ENCODE measurements around the gene TF. TPM values are rescaled to one million over a fixed set of nuclear protein-coding genes. Genes with fewer than 3 reads are reported as not detected.

The TF gene
- total RNA-seq, 1 experiment from 2014 or later = 0.09 TPM

- no peak overlapping the region for H2BK20ac ChIP-seq (ENCODE audit: low read depth, low read length, poor library complexity, severe bottlenecking)
- H4K20me1 ChIP-seq (ENCODE audit: control insufficient read depth, insufficient read depth, insufficient read length) = no peaks in the 10 kb centered on the region
- H3K27ac Mint-ChIP-seq = no peak overlapping the region
- no peaks in the 10 kb centered on the region; the same call in 1 of the 2 replicates for H3K4me1 ChIP-seq (ENCODE audit: insufficient read depth, low read length)
- H3K27me3 ChIP-seq (ENCODE audit: insufficient read depth, low read length) = no peaks in the 10 kb centered on the region
- no peaks in the 10 kb centered on the region; a peak in 1 of 5 replicates for H3K9me3 Mint-ChIP-seq
- no peaks in the 10 kb centered on the region for H3K79me2 ChIP-seq (ENCODE audit: insufficient read depth, low read length)
- no peak overlapping the region for H3K4ac ChIP-seq (ENCODE audit: low read depth, low read length)
- no peak overlapping the region for H3K4me2 ChIP-seq (ENCODE audit: insufficient read depth, insufficient read length, low read length)
- no peak overlapping the region for H3K27ac ChIP-seq (ENCODE audit: insufficient read length, low read depth, low read length)
- no peak for DNase-seq
- H2AFZ ChIP-seq (ENCODE audit: low read length) = no peak overlapping the region
- H3K4me1 Mint-ChIP-seq = peaks cover 13 to 14% of the 10 kb centered on the region in 2 experiments
- H2BK120ac ChIP-seq (ENCODE audit: low read depth, low read length, poor library complexity, severe bottlenecking) = no peak overlapping the region
- no peak overlapping the region for H3K14ac ChIP-seq (ENCODE audit: insufficient read depth, low read length)
- no peak overlapping the region for H3K4me3 Mint-ChIP-seq
- TF ChIP-seq CTCF (conservative IDR thresholded peaks at IDR 0.05) = no peak
- H3K79me1 ChIP-seq (ENCODE audit: insufficient read depth, low read depth, low read length, poor library complexity, severe bottlenecking) = no peaks in the 10 kb centered on the region
- H2BK15ac ChIP-seq (ENCODE audit: low read depth, low read length) = no peak overlapping the region
- no CpG with 5 or more reads among the region's 7 CpGs for WGBS (ENCODE audit: extremely low coverage, insufficient read length, low lambda C conversion rate)
- no peak overlapping the region for H4K5ac ChIP-seq (ENCODE audit: insufficient read length, low read depth, low read length)
- no peak overlapping the region for H4K8ac ChIP-seq (replicated peaks; ENCODE audit: insufficient read length, low read depth, low read length)
- no peak overlapping the region for H2BK12ac ChIP-seq (ENCODE audit: insufficient read length, low read depth, low read length)
- no peaks in the 10 kb centered on the region; a peak in 1 of 7 replicates for H3K36me3 Mint-ChIP-seq (ENCODE audit: insufficient read depth in 1 of 3, low read depth in 3 of 3)
- H3K18ac ChIP-seq (ENCODE audit: insufficient read length, low read depth, low read length) = no peak overlapping the region
- no peaks in the 10 kb centered on the region for H3K9me3 ChIP-seq (ENCODE audit: control insufficient read depth, low read depth, low read length)
- H3T11ph ChIP-seq (ENCODE audit: low read length) = no peak overlapping the region
- H2BK5ac ChIP-seq (ENCODE audit: insufficient read length, low read length) = no peak overlapping the region
- no peak overlapping the region for H3K56ac ChIP-seq (ENCODE audit: insufficient read length, low read depth, low read length)
- H4K91ac ChIP-seq (ENCODE audit: insufficient read length, low read depth, low read length) = no peak overlapping the region
- no peaks in the 10 kb centered on the region for H3K23me2 ChIP-seq (ENCODE audit: insufficient read length, low read depth, low read length, poor library complexity, severe bottlenecking)
- no peak overlapping the region for H3K23ac ChIP-seq (ENCODE audit: insufficient read length, low read depth, low read length)
- H3K27me3 Mint-ChIP-seq (ENCODE audit: low read depth) = peaks cover 15% of the 10 kb centered on the region
- no peak overlapping the region for H2AK5ac ChIP-seq (ENCODE audit: insufficient read length, low read length)
- H3K9ac ChIP-seq (ENCODE audit: extremely low read depth, insufficient read length, low read length) = no peak overlapping the region
Observed at GRCh38 chr3:133776794-133777438, 30.7 kb downstream of the TF start.

All from H9 (cell line).